Chondrocyte (in vitro differentiated cells): ENCODE data around the gene ZNF619. TPM values are rescaled to one million over a fixed set of nuclear protein-coding genes. Genes with fewer than 3 reads are reported as not detected.

Experiments
- DNase-seq: peaks from one replicate; pipeline ENCODE4 v3.0.0; 2021; ENCODE audit warnings: mixed read lengths, low spot score
- H3K27ac Mint-ChIP-seq: one replicate; pipeline ENCODE4 v1.8.0; 2021; ENCODE audit warnings: mild to moderate bottlenecking, moderate library complexity, mixed read lengths; ENCODE audit not compliant: unreplicated experiment
- H3K27me3 Mint-ChIP-seq: 2 replicates; pipeline ENCODE4 v1.8.0; 2021; ENCODE audit warnings: low read depth, mixed read lengths
- H3K36me3 Mint-ChIP-seq: 2 replicates; pipeline ENCODE4 v1.8.0; 2021; ENCODE audit warnings: low read depth, mixed read lengths
- H3K4me1 Mint-ChIP-seq: 2 replicates; pipeline ENCODE4 v1.8.0; 2021; ENCODE audit warnings: low read depth, mild to moderate bottlenecking, mixed read lengths
- H3K4me3 Mint-ChIP-seq: one replicate; pipeline ENCODE4 v1.8.0; 2021; ENCODE audit warnings: mild to moderate bottlenecking, moderate library complexity, mixed read lengths; ENCODE audit not compliant: unreplicated experiment
- H3K9me3 Mint-ChIP-seq: 2 replicates; pipeline ENCODE4 v1.8.0; 2021; ENCODE audit warnings: low read depth, mixed read lengths
- CTCF ChIP-seq: fragments of 200-600 bp; sonication (generic); IDR thresholded peaks from 2 replicates; pipeline ENCODE4 v1.5.0; 2021; ENCODE audit warnings: antibody characterized with exemption, mild to moderate bottlenecking, moderate library complexity
- total RNA-seq: library from RNA; stranded (reverse); gene quantifications from 3 replicates; pipeline ENCODE4 v1.2.1, GENCODE V29; 2021

Gene ZNF619
- total RNA-seq, 1 donor from 2014 or later: 3.3 TPM

DNA sequence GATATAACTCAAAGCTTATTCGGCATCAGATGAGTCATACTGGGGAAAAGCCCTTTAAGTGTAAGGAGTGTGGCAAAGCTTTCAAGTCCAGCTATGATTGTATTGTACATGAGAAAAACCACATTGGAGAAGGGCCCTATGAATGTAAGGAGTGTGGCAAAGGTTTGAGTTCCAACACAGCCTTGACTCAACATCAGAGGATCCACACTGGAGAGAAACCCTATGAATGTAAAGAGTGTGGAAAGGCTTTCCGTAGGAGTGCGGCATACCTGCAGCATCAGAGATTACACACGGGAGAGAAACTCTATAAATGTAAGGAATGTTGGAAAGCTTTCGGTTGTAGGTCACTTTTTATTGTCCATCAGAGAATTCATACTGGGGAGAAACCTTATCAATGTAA lies 55.3 kb downstream of the ZNF619 start:
- H3K9me3 Mint-ChIP-seq: peaks cover 33% of the 10 kb centered on the region
- no peak overlapping the region for H3K4me3 Mint-ChIP-seq

DNA sequence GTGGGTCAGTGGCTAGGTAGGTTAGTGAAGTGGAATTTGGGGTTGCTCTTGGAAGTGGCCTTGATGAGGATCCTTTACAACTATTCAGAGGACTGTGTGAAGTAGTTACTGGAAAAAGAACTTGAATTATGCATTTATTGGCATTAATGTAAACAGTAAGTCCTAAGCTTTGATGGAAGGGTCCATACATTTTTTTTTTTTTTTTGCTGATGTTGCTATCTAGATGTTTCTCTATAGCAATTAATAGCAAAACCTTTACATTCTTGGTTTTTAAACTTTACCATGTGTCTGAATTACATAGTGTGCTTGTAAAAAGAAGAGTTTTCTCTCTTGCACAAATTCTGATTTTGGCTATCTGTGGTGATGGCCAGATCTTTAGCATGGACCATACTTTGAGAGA lies 57.4 kb downstream of the ZNF619 start:
- Mint-ChIP-seq H3K9me3 (peaks cover 48% of the 10 kb centered on the region), H3K27me3 (no peaks in the 10 kb centered on the region), H3K36me3 (peaks cover 82% of the 10 kb centered on the region), H3K27ac (no peak overlapping the region), H3K4me3 (no peak overlapping the region), H3K4me1 (no peaks in the 10 kb centered on the region)
- DNase-seq: no peak
- TF ChIP-seq CTCF: no peak

More for the DNA sequence above, 55.3 kb downstream of the ZNF619 start:
- no peak for DNase-seq
- H3K27ac Mint-ChIP-seq: no peak overlapping the region
- no peaks in the 10 kb centered on the region for H3K27me3 Mint-ChIP-seq
- peaks cover 10% of the 10 kb centered on the region for H3K4me1 Mint-ChIP-seq
- no peak for TF ChIP-seq CTCF
- peaks cover 83% of the 10 kb centered on the region for H3K36me3 Mint-ChIP-seq

Other genes starting within 250 kb of the ZNF619 start
- 36.5 to 58.8 TPM (median 58.1 TPM) in 3 replicates for gene EIF1B, start 167.4 kb upstream of the ZNF619 start, total RNA-seq
- gene ENTPD3, start 89.9 kb upstream of the ZNF619 start, total RNA-seq: 0.15 TPM in 1 of 3 replicates, not detected in the others
- gene RPL14, start 19.8 kb upstream of the ZNF619 start, total RNA-seq: 1,107 to 1,188 TPM (median 1,159 TPM) in 3 replicates
- gene ZNF620, start 28.9 kb downstream of the ZNF619 start, total RNA-seq: 1.1 to 2.3 TPM (median 2.0 TPM) in 3 replicates
- gene ZNF621, start 47.8 kb downstream of the ZNF619 start, total RNA-seq: 25.3 to 27.0 TPM (median 26.0 TPM) in 3 replicates